Upper lobe of left lung (tissue), 6 donors: Measurements from ENCODE around the gene C11orf42. TPM values are rescaled to one million over a fixed set of nuclear protein-coding genes. Genes with fewer than 3 reads are reported as not detected.
A peak's percentile ranks its signal among the peaks of the same experiment; 100 is the strongest.

Experiments
- ATAC-seq, 2 donors: fragments of 200-7000 bp; cut with Tn5 transposase; one replicate each; pipeline ENCODE4 v1.9.1; 2022; ENCODE audit warnings: mild to moderate bottlenecking in 2 of 2, moderate library complexity in 2 of 2; ENCODE audit not compliant: low FRiP score in 2 of 2
- DNase-seq, 2 donors: peaks; one replicate each; pipeline ENCODE4 v3.0.0-alpha.2; 2019 to 2020
- H3K27ac ChIP-seq, 4 donors: fragments of 200-600 bp; sonication (generic); one replicate each; pipeline ENCODE4 v1.5.1; 2016 to 2019
- H3K27me3 ChIP-seq, 4 donors: fragments of 200-600 bp; sonication (generic); one replicate each; pipeline ENCODE4 v1.5.1; 2017 to 2019
- H3K36me3 ChIP-seq, 4 donors: fragments of 200-600 bp; sonication (generic); one replicate each; pipeline ENCODE4 v1.5.1; 2016 to 2019
- H3K4me1 ChIP-seq, 4 donors: fragments of 200-600 bp; sonication (generic); one replicate each; pipeline ENCODE4 v1.5.1; 2018 to 2019
- H3K4me3 ChIP-seq, 4 donors: fragments of 200-600 bp; sonication (generic); one replicate each; pipeline ENCODE4 v1.5.1; 2017 to 2019; ENCODE audit warnings: mild to moderate bottlenecking in 2 of 4, moderate library complexity in 1 of 4
- H3K9me3 ChIP-seq, 4 donors: fragments of 200-600 bp; sonication (generic); one replicate each; pipeline ENCODE4 v1.5.1; 2018 to 2019
- EP300 ChIP-seq, 4 donors: sonication (generic); formaldehyde crosslinking; IDR thresholded peaks; one replicate each; pipeline ENCODE4 v1.5.1; 2017; ENCODE audit warnings: antibody characterized with exemption in 4 of 4, control low read depth in 2 of 4
- POLR2A ChIP-seq, 4 donors: fragments of 450-650 bp; IDR thresholded peaks; one replicate each; pipeline ENCODE4 v1.5.1; 2016 to 2017; ENCODE audit warnings: antibody characterized with exemption in 4 of 4, mild to moderate bottlenecking in 2 of 4
- POLR2AphosphoS5 ChIP-seq, 2 donors: sonication (generic); formaldehyde crosslinking; IDR thresholded peaks; one replicate each; pipeline ENCODE4 v1.5.1; 2017; ENCODE audit warnings: antibody characterized with exemption in 2 of 2
- WGBS, 2 donors: methylation state at CpG; one replicate each; pipeline ENCODE4 v1.1.5; 2017 to 2018; 5-methylcytosine and 5-hydroxymethylcytosine counted together
- total RNA-seq, 6 donors: library from RNA; depleted of rRNA in 4 of 6; stranded (reverse); fragments of >200 nt in 4 of 6; gene quantifications; one replicate each; pipeline versions ENCODE4 v1.1.0 to v1.2.1, GENCODE V29; 2016 to 2021
- TF ChIP-seq, protein P1 (sequence below), 6 experiments: fragments of 450-650 bp in 4 of 6; fragments of 200-600 bp in 2 of 6; sonication (generic) in 2 of 6; IDR thresholded peaks; one replicate each; pipeline ENCODE4 v1.5.1; 2016 to 2019; ENCODE audit warnings: antibody characterized with exemption in 6 of 6
- donor health status: DM: no; HTN: no; CAD: no; lungs with moderate emphysema.
- donor health status: DM: no; HTN: yes; CAD: no; lungs with severe emphysema.

The C11orf42 gene
- total RNA-seq, 6 donors from 2014 or later: not detected

- H3K9me3 ChIP-seq: no peaks in the 10 kb centered on the region
- ATAC-seq (peak in 1 of 2 donors; percentile 56), DNase-seq (peak in 1 of 2 donors; percentile 22)
- TF ChIP-seq, protein P1, sequence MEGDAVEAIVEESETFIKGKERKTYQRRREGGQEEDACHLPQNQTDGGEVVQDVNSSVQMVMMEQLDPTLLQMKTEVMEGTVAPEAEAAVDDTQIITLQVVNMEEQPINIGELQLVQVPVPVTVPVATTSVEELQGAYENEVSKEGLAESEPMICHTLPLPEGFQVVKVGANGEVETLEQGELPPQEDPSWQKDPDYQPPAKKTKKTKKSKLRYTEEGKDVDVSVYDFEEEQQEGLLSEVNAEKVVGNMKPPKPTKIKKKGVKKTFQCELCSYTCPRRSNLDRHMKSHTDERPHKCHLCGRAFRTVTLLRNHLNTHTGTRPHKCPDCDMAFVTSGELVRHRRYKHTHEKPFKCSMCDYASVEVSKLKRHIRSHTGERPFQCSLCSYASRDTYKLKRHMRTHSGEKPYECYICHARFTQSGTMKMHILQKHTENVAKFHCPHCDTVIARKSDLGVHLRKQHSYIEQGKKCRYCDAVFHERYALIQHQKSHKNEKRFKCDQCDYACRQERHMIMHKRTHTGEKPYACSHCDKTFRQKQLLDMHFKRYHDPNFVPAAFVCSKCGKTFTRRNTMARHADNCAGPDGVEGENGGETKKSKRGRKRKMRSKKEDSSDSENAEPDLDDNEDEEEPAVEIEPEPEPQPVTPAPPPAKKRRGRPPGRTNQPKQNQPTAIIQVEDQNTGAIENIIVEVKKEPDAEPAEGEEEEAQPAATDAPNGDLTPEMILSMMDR (IDR thresholded peaks at IDR 0.05): no peak
- TF ChIP-seq EP300 (IDR thresholded peaks at IDR 0.05) (no peak), POLR2AphosphoS5 (IDR thresholded peaks at IDR 0.05) (no peak), POLR2A (IDR thresholded peaks at IDR 0.05) (no peak)
- H3K27ac ChIP-seq: peak overlapping the region in 3 of 4 donors; percentile 6 to 61 (median 43)
- H3K36me3 ChIP-seq: no peaks in the 10 kb centered on the region
- peaks cover 0 to 8% (median 4%) of the 10 kb centered on the region in 4 donors for H3K4me1 ChIP-seq
- WGBS, 2 donors: 53 to 84% methylated on average over 6 of the region's 6 CpGs
- H3K4me3 ChIP-seq: no peak overlapping the region
- no peaks in the 10 kb centered on the region for H3K27me3 ChIP-seq
Measured at GRCh38 chr11:6251990-6252473, 46.7 kb downstream of the C11orf42 start.

DNA sequence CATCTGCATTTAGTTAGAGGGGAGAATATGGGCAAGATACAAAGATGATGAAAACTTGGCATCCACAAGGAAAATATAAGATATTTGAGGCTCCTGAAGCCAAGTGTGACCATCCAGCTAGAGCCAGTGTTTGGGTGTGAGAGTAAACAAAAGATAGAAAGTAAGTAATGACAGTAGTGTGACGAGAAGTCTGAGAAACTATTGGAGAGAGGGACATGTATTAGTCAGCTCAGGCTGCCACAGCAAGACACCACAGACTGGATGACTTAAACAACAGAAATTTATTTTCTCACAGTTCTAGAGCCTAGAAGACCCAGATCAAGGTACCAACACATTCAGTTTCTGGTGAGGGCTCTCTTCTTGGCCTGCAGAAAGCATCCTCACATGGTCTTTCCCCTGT lies 47.8 kb downstream of the C11orf42 start:
- H3K27ac ChIP-seq: no peak overlapping the region
- peaks cover 0 to 3% (median 2%) of the 10 kb centered on the region in 4 donors for H3K27me3 ChIP-seq
- TF ChIP-seq, protein P1 (IDR thresholded peaks at IDR 0.05): no peak
- no peak for TF ChIP-seq POLR2AphosphoS5 (IDR thresholded peaks at IDR 0.05)
- TF ChIP-seq POLR2A (IDR thresholded peaks at IDR 0.05): no peak
- no peak for TF ChIP-seq EP300 (IDR thresholded peaks at IDR 0.05)
- peaks cover 0 to 8% (median 4%) of the 10 kb centered on the region in 4 donors for H3K4me1 ChIP-seq
- no peaks in the 10 kb centered on the region for H3K9me3 ChIP-seq
- no peak for DNase-seq
- no peaks in the 10 kb centered on the region for H3K36me3 ChIP-seq
- ATAC-seq: no peak
- 64 to 68% methylated on average over 1 of the region's 1 CpG for WGBS, 2 donors
- no peak overlapping the region for H3K4me3 ChIP-seq

DNA sequence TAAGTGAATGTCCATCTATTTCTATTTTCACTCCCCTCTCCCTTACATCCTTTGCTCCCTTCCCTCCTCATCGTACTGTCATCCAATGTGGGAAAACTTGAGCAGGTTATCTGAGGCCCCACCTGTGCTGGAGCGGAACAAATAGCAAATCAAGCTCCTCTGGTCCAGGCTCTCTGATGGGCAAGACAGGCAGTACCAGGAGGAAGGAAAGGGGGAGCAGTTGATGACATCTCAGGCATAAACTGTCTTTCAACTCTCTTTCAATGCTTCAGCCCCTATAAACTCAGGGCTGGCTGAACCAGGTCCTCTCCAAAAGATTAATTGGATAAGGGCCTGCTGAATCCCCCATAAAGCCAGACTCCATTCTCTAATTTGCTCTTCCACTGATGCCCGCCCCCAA lies 52.8 kb downstream of the C11orf42 start:
- Histone ChIP-seq H3K36me3 (no peaks in the 10 kb centered on the region), H3K9me3 (no peaks in the 10 kb centered on the region), H3K27ac (no peak overlapping the region), H3K27me3 (peaks cover 0 to 28% (median 11%) of the 10 kb centered on the region in 4 donors), H3K4me1 (peaks cover 13 to 17% (median 16%) of the 10 kb centered on the region in 4 donors), H3K4me3 (no peak overlapping the region)
- DNase-seq (no peak), ATAC-seq (no peak)
- TF ChIP-seq POLR2AphosphoS5 (IDR thresholded peaks at IDR 0.05): no peak
- TF ChIP-seq, protein P1 (IDR thresholded peaks at IDR 0.05): no peak
- no peak for TF ChIP-seq POLR2A (IDR thresholded peaks at IDR 0.05)
- no peak for TF ChIP-seq EP300 (IDR thresholded peaks at IDR 0.05)
- WGBS, 2 donors: 82 to 92% methylated on average over 3 of the region's 3 CpGs

DNA sequence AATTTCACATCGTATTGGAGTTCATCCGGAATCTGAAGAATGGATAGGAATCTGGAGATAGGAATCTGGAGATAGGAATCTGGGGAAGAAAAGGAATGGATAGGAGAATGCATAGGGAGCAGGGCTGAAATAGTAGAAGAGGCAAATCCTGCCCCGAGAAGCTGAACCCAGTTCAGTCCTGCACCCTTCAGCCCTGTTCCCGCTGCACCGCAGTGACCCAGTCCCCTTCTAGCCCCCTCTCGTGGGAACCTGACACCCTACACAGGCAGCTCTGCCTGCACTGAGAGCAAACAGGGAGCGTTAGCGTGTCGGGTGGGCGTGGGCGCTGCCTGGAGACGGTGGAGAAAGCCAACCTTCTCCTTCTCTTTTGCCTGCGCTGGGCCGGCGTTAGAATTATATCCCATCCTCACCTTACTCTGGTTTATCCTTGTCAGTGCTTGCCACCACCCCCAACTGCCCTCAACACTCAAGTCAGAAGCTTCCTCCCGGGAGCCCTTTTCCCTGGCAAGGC lies 53.3 kb downstream of the C11orf42 start:
- TF ChIP-seq, protein P1 (IDR thresholded peaks at IDR 0.05): no peak
- no peak for TF ChIP-seq EP300 (IDR thresholded peaks at IDR 0.05)
- TF ChIP-seq POLR2AphosphoS5 (IDR thresholded peaks at IDR 0.05): no peak
- TF ChIP-seq POLR2A (IDR thresholded peaks at IDR 0.05): no peak
- ATAC-seq (peak; percentile 29 to 36), DNase-seq (peak in 1 of 2 donors; percentile 65)
- 8% methylated on average over 16 of the region's 16 CpGs for WGBS, 2 donors
- Histone ChIP-seq H3K4me3 (peak overlapping the region; percentile 14 to 51 (median 38)), H3K9me3 (no peaks in the 10 kb centered on the region), H3K4me1 (peaks cover 13 to 17% (median 16%) of the 10 kb centered on the region in 4 donors), H3K27ac (no peak overlapping the region), H3K36me3 (no peaks in the 10 kb centered on the region), H3K27me3 (peaks cover 0 to 28% (median 11%) of the 10 kb centered on the region in 4 donors)
